Fibroblast of pulmonary artery (primary cell): ENCODE results near the gene SLC25A11.

Experiments
- DNase-seq: peaks from one replicate; pipeline ENCODE4 v3.0.0-alpha.2; 2010; ENCODE audit warnings: low read depth
- H3K4me3 ChIP-seq: replicated peaks from 2 replicates; pipeline ENCODE4 v1.5.1; 2011; ENCODE audit warnings: low read depth, mild to moderate bottlenecking, control low read depth, low read length, moderate library complexity
- CTCF ChIP-seq: IDR thresholded peaks from 2 replicates; pipeline ENCODE4 v1.5.1; 2011; ENCODE audit warnings: mild to moderate bottlenecking, control low read depth, low read length, inconsistent platforms; ENCODE audit errors: missing control alignments

Gene SLC25A11

GRCh38 chr17:4945176-4945943, 5.5 kb upstream of the SLC25A11 start:
- peak overlapping the region; percentile 95 for H3K4me3 ChIP-seq
- DNase-seq = peak; percentile 90
- no peak for TF ChIP-seq CTCF

GRCh38 chr17:4944554-4945175, 4.8 kb upstream of the SLC25A11 start:
- no peak for TF ChIP-seq CTCF
- H3K4me3 ChIP-seq = peak overlapping the region; percentile 21

DNA sequence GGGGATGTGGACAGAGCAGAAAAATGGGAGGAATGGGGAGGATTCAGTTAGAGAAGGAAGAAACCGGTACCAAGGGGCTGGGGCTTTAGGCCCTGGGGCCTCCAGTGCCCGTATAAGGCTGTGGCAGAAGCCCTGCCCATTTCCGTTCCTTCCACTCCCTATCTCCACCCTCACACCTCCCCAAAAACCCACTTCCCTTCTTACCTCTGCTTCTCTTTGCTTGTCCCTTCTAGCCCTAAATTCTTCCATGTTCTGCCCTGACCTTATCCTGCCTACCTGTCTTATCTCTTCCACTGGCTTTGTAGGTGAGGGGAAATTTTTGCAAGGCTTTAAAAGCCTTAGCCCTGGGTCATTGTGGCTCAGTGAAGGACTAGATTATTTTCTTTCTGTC, 4.3 kb upstream of the SLC25A11 start:
- no peak for DNase-seq
- H3K4me3 ChIP-seq = no peak overlapping the region
- TF ChIP-seq CTCF = no peak

More at GRCh38 chr17:4944554-4945175, 4.8 kb upstream of the SLC25A11 start:
- DNase-seq = no peak

DNA sequence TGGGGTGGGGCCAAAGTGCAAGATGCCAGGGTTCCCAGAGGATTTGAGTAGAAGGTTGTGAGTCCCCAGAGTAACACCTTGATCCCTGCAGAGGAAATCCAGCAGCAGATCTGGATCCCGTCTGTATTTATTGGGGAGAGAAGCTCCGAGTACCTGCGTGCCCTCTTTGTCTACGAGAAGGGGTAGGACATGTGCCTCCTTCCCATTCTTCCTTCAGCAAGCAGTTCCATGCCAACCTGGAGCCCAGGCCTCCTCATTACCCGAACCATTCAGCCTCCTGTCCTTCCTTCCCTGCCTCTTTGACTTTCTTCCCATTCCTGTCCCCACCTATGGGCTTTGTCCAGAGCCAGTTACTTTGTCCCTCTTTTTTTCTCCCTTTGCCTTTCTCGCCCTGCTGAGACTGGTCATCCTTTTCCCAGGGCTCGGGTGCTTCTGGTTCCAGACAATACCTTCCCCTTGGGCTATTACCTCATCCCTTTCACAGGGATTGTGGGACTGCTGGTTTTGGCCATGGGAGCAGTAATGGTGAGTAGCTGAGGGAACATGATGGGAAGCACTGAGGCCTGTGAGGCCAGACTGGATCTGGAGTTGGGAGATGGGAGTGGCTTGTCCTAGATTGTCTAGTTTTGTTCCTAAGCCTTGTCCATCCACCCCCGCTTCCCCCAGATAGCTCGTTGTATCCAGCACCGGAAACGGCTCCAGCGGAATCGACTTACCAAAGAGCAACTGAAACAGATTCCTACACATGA, 3.1 kb upstream of the SLC25A11 start:
- no peak for TF ChIP-seq CTCF
- no peak overlapping the region for H3K4me3 ChIP-seq
- DNase-seq = no peak

DNA sequence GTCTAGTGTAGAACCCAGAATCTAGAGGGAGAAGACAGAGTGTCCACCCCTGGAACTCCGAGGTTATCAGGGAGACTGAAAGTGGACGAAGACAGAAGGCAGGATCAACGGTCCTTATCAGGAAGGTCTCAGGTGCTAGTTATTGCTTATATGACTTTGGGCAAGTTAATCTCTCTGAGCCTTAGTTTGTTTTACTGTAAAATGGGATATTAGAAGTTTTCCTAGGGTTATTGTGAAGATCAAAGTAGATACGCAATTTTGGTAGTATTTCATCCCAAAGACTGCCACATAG, 1.4 kb upstream of the SLC25A11 start:
- DNase-seq = no peak
- TF ChIP-seq CTCF = no peak
- peak overlapping the region; percentile 88 for H3K4me3 ChIP-seq

DNA sequence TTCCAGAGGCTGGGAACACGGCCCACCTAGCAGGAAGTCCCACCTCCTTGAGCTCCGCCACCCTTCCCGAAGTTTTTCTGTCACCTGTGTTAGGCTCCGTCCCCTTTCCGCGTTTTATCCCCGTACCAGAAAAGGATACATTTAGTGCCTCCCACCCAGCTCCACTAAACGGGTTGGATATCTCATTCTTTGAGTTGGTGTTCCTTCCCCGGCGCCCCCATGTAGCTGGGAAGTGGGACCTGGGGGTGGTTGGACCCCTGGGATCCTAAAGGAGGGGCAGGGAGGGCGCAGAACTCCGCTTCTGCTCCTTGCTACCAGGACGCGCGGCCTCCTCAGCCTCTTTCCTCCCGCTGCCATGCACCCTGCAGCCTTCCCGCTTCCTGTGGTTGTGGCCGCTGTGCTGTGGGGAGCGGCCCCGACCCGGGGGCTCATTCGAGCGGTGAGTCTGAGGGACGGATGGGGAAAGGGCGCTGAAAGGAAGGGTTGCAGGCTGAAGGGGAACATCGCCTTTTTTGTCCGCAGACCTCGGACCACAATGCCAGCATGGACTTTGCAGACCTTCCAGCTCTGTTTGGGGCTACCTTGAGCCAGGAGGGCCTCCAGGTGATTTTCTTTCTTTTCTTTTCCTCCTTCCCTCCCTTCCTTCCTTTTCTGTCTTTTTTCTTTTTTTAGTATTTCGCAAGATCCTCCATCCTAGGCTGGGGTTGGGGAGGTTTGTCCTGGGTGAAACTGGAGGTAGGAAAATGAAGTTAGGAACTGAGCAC, 891 bp upstream of the SLC25A11 start:
- TF ChIP-seq CTCF = no peak
- H3K4me3 ChIP-seq = peak overlapping the region; percentile 88

More for the DNA sequence above, 891 bp upstream of the SLC25A11 start:
- DNase-seq = no peak
